GM19438 (cell line): ENCODE results near the gene SOCS4.
"Not testable (repeated sequence)": the region's sequence is repeated elsewhere in the genome, so short reads cannot be mapped to it uniquely, and the experiment has no call there.

Source experiments
- ATAC-seq: cut with Tn5 transposase; IDR thresholded peaks from one replicate; pipeline ENCODE4 v1.9.1; 2021; ENCODE audit warnings: low read depth; ENCODE audit not compliant: unreplicated experiment

The SOCS4 gene

DNA sequence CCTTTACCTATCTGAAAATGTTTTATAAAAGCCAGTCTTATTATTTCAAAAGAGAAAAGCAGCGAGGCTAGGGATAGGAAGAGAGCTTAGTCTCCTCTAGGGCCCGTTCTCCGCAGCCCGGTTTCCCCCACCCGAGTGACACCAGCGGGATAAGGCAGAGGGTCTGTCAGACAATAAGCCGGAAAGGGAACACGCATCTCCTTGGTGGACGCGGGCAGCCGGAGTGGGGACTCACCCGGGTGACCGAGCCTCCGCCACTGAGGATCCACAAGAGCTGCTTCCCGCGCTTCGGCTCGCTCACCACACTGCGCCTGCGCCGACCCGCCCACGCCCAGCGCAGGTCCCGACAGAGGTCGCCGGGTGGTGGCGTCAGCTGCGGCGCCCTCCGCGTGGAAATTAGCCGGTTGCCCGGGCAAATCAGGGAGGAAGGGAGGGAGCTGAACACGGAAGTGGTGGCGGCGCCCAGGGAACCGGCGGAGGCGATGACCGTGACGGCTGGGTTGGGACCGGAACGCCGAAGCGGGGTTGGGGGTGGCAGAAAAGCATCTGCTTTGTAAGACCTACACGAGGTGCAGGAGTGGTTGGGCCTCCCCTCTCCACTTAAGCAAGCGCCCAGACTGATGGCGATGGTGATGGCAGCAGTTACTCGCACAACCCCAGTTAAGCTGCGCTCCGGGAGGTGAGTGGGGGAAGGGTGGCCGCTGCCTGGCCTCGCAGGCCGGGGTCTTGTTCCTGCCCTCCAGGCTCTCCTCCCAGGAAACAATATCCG, at the start of gene SOCS4, which contains the start of gene WDHD1:
TSS of gene SOCS4 (plus strand) at position 444 of the 769 bp plus-strand sequence. CDS start 15,806 bp downstream, outside the sequence.
TSS of gene WDHD1 (minus strand) at position 307 of the 769 bp plus-strand sequence. CDS start 312 bp downstream, outside the sequence.
- peak; percentile 96 for ATAC-seq

DNA sequence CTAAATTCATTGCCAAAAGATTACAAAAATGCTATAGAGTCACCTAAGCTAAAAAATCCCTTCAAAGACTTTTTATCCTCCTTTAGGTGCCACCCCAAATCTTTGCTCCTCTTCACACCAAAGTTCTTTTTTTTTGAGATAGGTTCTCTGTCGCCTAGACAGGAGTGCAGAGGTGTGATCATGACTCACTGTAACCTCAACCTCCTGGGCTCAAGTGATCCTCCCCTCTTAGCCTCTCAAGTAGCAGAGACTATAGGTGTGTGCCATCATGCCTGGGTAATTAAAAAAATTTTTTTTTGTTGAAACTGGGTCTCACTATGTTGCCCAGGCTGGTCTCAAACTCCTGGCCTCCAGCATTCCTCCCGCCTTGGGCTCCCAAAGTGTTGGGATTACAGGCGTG, 48.0 kb upstream of the SOCS4 start:
- ATAC-seq: no peak

- no peak for ATAC-seq
Measured at GRCh38 chr14:54981698-54982097, 45.3 kb upstream of the SOCS4 start.

DNA sequence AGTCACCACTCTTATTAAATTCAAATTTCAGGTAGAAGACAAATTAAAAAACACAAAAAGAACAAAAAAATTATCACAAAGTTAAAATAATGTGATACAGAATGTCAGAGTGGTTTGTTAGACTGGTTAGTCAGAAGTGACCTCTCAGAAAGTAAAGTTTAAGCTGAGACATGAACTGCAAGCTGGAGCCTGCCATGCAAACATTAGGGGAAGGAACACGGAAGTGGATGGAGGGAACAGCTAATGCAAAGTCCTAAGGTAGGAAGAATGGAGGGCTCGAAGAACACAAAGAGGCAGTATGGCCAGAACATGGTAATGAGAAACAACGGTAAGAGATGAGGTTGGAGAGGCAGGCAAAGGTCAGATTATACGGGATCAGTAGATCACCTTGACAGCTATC, 41.9 kb upstream of the SOCS4 start:
- no peak for ATAC-seq

GRCh38 chr14:55000381-55000780, 26.7 kb upstream of the SOCS4 start:
- no peak for ATAC-seq

DNA sequence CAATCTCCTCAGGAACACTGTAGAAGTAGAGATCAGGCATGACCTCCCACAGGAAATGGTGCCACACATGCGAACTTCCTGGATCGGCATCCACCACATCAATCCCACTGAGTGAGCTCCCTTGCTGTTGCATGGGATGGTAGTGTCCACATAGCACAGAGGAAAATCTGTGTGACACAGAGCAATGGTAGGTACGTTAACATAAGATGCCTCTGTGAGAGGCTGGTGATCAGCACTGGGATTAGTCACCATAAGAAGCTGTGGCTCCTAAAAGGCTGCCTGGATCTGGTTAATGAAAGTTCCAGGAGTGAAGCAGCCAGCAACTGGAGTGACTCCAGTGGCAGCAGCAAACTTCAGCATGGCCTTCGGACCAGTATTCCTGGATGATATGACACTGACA, 22.0 kb upstream of the SOCS4 start:
- no peak for ATAC-seq

GRCh38 chr14:55015006-55015405, 12.0 kb upstream of the SOCS4 start:
- ATAC-seq: no peak

DNA sequence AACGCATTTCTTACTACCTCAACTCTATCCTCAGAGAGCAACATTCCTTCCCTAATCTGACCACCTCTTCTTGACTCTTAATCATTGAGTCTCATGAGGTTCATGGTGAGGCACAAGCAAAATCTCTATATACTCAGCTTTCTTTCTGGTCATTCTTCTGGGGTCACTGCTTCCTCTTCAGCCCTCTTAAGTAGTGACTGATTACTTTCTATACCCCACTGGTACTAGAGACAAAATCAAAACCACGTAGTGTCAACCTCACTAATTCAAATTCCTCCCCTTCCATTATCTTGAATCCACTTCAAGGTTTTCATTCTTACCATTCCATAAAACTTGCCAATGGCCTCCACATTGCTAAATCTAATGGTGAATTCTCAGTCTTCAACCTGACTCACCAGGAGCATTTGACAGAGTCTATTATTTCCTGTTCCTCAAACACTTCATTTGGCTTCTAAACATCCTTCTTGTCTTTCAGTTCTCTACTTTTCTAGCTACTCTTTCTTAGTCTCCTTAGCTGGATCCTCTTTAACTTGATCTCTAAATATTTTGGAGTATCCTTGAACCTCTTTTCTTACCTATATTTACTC, 7.0 kb upstream of the SOCS4 start:
- ATAC-seq: no peak

DNA sequence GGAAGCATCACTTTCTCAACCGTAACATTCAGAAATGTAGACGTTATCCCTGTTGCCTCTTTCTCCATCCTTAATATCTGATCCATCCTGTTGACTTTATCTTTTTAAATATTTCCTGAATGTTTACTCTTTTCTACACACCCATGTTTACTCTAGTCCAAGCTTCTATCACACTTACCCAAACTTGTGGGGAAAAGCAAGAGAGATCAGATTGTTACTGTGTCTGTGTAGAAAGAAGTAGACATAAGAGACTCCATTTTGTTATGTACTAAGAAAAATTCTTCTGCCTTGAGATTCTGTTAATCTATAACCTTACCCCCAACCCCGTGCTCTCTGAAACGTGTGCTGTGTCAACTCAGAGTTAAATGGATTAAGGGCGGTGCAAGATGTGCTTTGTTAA, 2.7 kb upstream of the SOCS4 start:
- not testable (repeated sequence) for ATAC-seq

DNA sequence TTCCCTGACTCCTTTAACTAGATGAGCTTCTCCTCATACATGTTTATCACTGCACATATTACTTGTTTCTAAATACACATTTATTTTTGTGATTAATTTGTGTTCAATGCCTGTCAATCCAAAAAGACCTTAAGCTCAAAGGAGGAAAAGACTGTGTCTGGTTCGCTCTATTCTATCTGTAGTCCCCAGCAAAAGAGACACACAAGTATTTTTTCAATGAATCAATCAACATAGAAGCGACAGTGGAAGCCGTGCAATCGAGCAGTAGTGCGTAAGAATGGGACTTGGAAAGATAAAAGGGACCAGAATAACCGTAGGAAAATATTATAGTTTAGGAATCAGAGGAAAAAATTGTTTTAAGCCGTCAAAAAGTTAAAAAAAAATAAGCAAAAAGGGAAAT, 1.1 kb upstream of the SOCS4 start:
- no peak for ATAC-seq

GRCh38 chr14:55026441-55026792, 619 bp upstream of the SOCS4 start:
- no peak for ATAC-seq

GRCh38 chr14:55028066-55028465, 1.0 kb downstream of the SOCS4 start:
- no peak for ATAC-seq

GRCh38 chr14:55028476-55028875, 1.4 kb downstream of the SOCS4 start:
- ATAC-seq: no peak

DNA sequence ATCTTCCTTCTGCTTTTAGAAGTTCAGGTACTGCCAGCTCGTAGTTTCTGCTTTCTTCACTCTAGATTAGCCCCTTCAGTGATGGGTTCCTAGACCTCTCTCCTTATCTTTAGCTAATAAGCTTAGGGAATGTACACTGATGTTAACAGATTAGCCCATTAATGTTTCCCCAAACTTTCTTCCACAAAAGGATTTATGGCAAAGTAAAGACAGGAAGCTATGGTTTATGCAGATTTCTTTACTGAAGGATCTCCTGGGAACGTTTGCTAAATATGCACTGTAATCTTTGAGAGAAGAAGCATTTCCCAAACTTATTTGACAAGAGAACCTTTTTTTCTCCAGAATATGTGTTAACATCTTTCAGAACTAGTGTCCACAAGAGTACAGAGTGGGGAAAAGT, 4.2 kb downstream of the SOCS4 start:
- ATAC-seq: no peak

DNA sequence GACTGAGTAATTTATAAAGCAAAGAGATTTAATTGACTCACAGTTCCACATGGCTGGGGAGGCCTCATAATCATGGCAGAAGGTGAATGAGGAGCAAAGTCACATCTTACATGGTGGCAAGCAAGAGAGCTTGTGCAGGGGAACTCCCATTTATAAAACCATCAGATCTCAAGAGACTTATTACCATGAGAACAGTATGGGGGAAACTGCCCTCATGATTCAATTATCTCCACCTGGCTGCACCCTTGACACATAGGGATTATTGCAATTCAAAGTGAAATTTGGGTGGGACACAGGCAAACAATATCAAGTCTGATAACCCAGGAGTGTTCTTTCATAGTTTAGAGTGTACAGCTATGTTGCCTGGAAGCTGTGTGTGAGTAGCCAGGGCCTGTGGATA, 11.0 kb downstream of the SOCS4 start:
- not testable (repeated sequence) for ATAC-seq

DNA sequence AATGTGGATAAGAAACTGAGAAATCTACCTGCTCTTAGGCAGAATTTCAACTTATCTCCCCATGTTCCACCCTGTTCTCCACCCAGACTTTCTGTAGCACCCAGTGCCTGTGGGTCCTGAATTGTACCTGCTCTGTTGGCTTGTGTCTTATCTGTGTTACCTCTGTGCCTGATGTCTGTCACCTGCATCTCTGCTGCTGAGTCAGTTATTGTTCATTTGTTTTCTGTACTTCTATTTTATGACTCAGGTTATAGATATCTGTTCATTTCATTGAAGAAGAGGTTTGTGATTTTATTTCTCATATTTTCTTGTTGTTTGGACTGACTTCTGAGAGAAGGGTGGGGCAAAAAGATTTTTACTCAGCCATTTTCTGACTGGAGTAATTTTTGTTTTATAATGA, 11.7 kb downstream of the SOCS4 start:
- no peak for ATAC-seq

DNA sequence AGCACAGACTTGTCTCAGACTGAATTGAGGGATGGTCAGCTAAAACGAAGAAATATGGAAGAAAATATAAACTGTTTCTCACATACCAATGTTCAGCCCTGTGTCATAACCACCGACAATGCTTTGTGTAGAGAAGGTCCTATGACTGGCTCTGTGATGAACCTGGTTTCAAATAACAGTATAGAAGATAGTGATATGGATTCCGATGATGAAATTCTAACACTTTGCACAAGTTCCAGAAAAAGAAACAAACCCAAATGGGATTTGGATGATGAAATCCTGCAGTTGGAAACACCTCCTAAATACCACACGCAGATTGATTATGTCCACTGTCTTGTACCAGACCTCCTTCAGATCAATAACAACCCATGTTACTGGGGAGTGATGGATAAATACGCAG, 16.5 kb downstream of the SOCS4 start:
- no peak for ATAC-seq

DNA sequence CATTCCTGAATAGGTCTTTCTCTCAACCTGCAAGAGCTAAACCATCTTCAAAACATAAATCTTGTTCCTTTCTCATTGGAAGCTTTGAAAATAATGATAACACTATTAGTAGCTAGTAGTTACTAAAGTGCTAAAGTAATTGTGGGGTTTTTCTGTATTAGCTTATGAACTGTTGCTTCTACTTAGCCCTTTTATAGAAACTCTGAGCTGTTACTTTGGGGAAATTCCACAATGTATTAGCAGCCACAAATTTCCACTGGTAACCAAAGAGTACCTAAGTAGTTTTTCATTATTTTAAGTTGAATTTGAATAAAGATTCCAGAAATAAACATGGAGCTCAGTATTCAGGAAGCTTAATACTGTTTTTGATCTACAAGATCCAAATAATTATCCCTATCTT, 18.1 kb downstream of the SOCS4 start:
- no peak for ATAC-seq

DNA sequence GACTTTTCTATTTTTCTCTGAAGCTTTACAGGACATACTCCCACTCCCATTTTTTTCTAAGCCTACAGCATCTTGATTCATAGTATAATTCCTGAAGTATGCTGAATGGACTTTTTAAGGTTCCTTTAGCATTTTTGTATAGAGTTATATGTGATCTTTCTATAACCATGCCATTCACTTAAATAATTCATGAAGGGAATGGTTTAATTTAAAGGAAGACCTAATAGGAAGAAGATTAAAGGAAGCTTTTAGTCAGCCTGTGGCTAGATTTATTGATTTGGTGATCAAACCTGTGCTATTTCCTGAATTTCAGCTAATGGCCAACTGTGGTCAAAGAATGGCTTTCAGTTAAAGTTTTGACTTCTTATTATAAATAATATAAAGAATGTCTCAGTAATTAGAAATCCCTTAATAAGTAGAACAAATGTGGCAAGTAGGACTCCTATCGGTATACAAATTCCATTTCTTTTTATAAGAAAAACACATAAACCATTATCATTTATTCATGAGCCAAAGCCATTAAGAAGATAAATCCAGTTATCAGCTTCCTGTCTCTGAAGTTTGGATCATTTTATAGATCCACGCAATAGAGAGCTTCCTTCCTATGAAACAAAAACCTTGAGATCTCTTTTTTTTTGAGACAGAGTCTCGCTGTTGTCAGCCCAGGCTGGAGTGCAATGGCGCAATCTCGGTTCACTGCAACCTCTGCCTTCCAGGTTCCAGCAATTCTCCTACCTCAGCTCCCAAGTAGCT, 20.4 kb downstream of the SOCS4 start:
- no peak for ATAC-seq

- no peak for ATAC-seq
Measured at GRCh38 chr14:55048900-55049436, 21.9 kb downstream of the SOCS4 start.

- ATAC-seq: no peak
Measured at GRCh38 chr14:55051165-55051422, 24.1 kb downstream of the SOCS4 start.
